ENCODE results near the gene PTPRM.

The PTPRM gene

DNA sequence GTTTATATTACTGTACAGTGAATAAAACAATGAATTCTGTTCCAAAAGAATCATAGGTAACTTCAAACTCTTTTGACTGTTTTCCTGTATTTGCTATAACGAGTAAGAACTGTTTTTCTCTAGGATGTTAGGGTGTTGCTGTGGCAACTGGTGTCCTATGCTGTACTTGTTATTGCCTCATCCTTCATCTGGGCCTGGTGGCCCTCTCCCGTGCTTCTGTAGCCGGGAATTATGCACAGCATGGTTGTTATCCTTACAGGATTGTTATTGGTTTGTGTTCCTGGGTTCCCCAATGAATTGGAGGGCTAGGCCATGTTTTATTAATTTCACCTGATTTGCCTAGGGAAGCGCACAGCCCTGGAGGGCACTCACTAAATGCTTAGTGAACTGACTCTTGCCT, 279.2 kb downstream of the PTPRM start:
- DNase-seq = no peak
- Histone ChIP-seq H3K79me2 (ENCODE audit: low read length) (no peaks in the 10 kb centered on the region), H3K27ac (ENCODE audit: low read length) (no peak overlapping the region), H3K9me3 (replicated peaks; ENCODE audit: insufficient read depth, low read length) (no peaks in the 10 kb centered on the region), H3K4me3 (ENCODE audit: low read length) (no peak overlapping the region), H3K27me3 (replicated peaks; ENCODE audit: insufficient read depth, low read length) (no peaks in the 10 kb centered on the region), H3K4me2 (ENCODE audit: low read depth, low read length) (no peak overlapping the region), H3K9ac (ENCODE audit: low read length) (no peak overlapping the region), H3F3A (ENCODE audit: insufficient read depth, low read length) (no peaks in the 10 kb centered on the region), H3K36me3 (replicated peaks; ENCODE audit: insufficient read depth, low read length) (no peaks in the 10 kb centered on the region), H4K20me1 (ENCODE audit: insufficient read depth, low read length) (no peaks in the 10 kb centered on the region), H3K9me2 (replicated peaks; ENCODE audit: insufficient read depth, low read length) (no peaks in the 10 kb centered on the region), H3K4me1 (ENCODE audit: low read length) (no peaks in the 10 kb centered on the region), H2AFZ (ENCODE audit: low read length) (no peak overlapping the region)
- TF ChIP-seq, protein P1, sequence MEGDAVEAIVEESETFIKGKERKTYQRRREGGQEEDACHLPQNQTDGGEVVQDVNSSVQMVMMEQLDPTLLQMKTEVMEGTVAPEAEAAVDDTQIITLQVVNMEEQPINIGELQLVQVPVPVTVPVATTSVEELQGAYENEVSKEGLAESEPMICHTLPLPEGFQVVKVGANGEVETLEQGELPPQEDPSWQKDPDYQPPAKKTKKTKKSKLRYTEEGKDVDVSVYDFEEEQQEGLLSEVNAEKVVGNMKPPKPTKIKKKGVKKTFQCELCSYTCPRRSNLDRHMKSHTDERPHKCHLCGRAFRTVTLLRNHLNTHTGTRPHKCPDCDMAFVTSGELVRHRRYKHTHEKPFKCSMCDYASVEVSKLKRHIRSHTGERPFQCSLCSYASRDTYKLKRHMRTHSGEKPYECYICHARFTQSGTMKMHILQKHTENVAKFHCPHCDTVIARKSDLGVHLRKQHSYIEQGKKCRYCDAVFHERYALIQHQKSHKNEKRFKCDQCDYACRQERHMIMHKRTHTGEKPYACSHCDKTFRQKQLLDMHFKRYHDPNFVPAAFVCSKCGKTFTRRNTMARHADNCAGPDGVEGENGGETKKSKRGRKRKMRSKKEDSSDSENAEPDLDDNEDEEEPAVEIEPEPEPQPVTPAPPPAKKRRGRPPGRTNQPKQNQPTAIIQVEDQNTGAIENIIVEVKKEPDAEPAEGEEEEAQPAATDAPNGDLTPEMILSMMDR (IDR thresholded peaks at IDR 0.05; ENCODE audit: low read length) = no peak
- TF ChIP-seq EZH2 (optimal IDR thresholded peaks at IDR 0.05; ENCODE audit: low read depth, low read length) (no peak), EZH2phosphoT487 (IDR thresholded peaks at IDR 0.05; ENCODE audit: low read length) (no peak)

DNA sequence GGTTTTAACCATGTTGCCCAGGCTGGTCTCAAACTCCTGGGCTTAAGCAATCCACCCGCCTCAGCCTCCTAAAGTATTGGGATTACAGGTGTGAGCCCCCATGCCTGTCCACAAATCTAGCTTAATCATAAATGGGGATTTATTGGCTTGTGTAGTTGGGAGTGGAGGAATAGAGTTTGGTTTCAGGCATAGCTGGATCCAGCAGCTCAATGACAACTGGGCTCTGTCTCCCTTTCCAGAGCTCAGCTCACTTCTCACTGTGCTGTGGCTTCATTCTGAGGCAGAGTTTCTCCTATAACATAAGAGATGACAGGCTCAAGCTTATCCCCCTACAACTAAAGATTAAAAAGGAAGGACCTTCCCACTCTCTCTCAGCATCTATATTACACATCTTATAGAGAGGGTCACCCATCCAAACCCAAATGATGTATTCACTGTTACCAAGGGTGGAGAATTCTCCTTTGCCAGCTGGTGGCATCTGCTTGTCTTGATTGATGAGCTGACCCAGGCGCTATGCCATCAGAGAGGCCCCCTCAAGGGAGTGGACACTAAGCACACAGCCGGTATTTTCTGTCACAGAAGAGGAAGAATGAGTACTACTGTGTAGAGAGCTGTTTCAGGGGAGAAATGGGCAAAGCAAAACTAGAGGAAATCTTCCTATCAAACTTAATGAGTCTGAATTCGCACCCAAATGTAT, 280.4 kb downstream of the PTPRM start:
- Histone ChIP-seq H3K27ac (ENCODE audit: low read length) (no peak overlapping the region), H4K20me1 (ENCODE audit: insufficient read depth, low read length) (no peaks in the 10 kb centered on the region), H3K4me1 (ENCODE audit: low read length) (no peaks in the 10 kb centered on the region), H3F3A (ENCODE audit: insufficient read depth, low read length) (no peaks in the 10 kb centered on the region), H3K27me3 (replicated peaks; ENCODE audit: insufficient read depth, low read length) (no peaks in the 10 kb centered on the region), H3K36me3 (replicated peaks; ENCODE audit: insufficient read depth, low read length) (no peaks in the 10 kb centered on the region), H3K4me2 (ENCODE audit: low read depth, low read length) (no peak overlapping the region), H3K9me3 (replicated peaks; ENCODE audit: insufficient read depth, low read length) (no peaks in the 10 kb centered on the region), H3K9ac (ENCODE audit: low read length) (no peak overlapping the region), H3K4me3 (ENCODE audit: low read length) (no peak overlapping the region), H3K9me2 (replicated peaks; ENCODE audit: insufficient read depth, low read length) (no peaks in the 10 kb centered on the region), H3K79me2 (ENCODE audit: low read length) (no peaks in the 10 kb centered on the region), H2AFZ (ENCODE audit: low read length) (no peak overlapping the region)
- DNase-seq = no peak
- TF ChIP-seq EZH2phosphoT487 (IDR thresholded peaks at IDR 0.05; ENCODE audit: low read length) (no peak), EZH2 (optimal IDR thresholded peaks at IDR 0.05; ENCODE audit: low read depth, low read length) (no peak)
- TF ChIP-seq, protein P1 (IDR thresholded peaks at IDR 0.05; ENCODE audit: low read length) = no peak

DNA sequence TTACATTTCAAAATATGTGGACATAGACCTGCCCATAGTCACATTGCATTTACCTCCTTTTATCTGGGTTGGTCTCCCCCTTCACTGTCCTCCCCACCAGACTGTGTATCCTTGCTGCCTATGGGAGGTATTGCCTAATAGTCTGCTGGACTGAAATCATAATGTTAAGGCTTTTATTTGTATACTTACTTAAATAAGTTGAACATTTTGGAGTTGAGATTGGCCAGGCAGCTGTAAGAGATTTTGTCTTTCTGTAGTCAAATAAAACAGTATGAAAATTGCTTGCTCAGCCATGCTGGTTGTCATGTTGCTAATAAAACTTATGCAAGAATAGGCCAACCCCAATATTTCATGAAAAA, 280.9 kb downstream of the PTPRM start:
- TF ChIP-seq EZH2phosphoT487 (IDR thresholded peaks at IDR 0.05; ENCODE audit: low read length) = no peak
- TF ChIP-seq EZH2 (optimal IDR thresholded peaks at IDR 0.05; ENCODE audit: low read depth, low read length) = no peak
- TF ChIP-seq, protein P1 (IDR thresholded peaks at IDR 0.05; ENCODE audit: low read length) = no peak
- Histone ChIP-seq H3F3A (ENCODE audit: insufficient read depth, low read length) (no peaks in the 10 kb centered on the region), H3K27me3 (replicated peaks; ENCODE audit: insufficient read depth, low read length) (no peaks in the 10 kb centered on the region), H3K4me1 (ENCODE audit: low read length) (no peaks in the 10 kb centered on the region), H3K9me2 (replicated peaks; ENCODE audit: insufficient read depth, low read length) (no peaks in the 10 kb centered on the region), H3K79me2 (ENCODE audit: low read length) (no peaks in the 10 kb centered on the region), H4K20me1 (ENCODE audit: insufficient read depth, low read length) (no peaks in the 10 kb centered on the region), H3K9me3 (replicated peaks; ENCODE audit: insufficient read depth, low read length) (no peaks in the 10 kb centered on the region), H3K4me2 (ENCODE audit: low read depth, low read length) (no peak overlapping the region), H3K36me3 (replicated peaks; ENCODE audit: insufficient read depth, low read length) (no peaks in the 10 kb centered on the region), H3K27ac (ENCODE audit: low read length) (no peak overlapping the region), H2AFZ (ENCODE audit: low read length) (no peak overlapping the region), H3K9ac (ENCODE audit: low read length) (no peak overlapping the region), H3K4me3 (ENCODE audit: low read length) (no peak overlapping the region)
- DNase-seq = no peak
